PC-9 (cell line): ENCODE data around the gene HAAO. TPM values are rescaled to one million over a fixed set of nuclear protein-coding genes. Genes with fewer than 3 reads are reported as not detected.
"Not testable (repeated sequence)": the region's sequence is repeated elsewhere in the genome, so short reads cannot be mapped to it uniquely, and the experiment has no call there.

Experiments
- BruUV-seq: library from RNA; stranded (reverse); fragments of 400-500 nt; replicated peaks from 2 replicates; lab custom pipeline; 2021; lab: Mats Ljungman, UMichigan
- CTCF ChIA-PET: fragments of 300-600 bp; sonication (Branson Sonifier 250); formaldehyde crosslinking; loops from one replicate; lab custom pipeline; 2022; ENCODE audit warnings: antibody characterized with exemption; lab: Charles Lee
- POLR2A ChIA-PET: fragments of 300-600 bp; sonication (Branson Sonifier 250); formaldehyde crosslinking; loops from one replicate; lab custom pipeline; 2022; ENCODE audit warnings: antibody characterized with exemption; ENCODE audit not compliant: unreplicated experiment; lab: Charles Lee
- DNase-seq, 2 experiments: peaks; one replicate each; pipeline versions ENCODE4 v3.0.0 to v3.0.0-alpha.2; 2015 to 2022; ENCODE audit warnings: mixed read lengths in 1 of 2
- H2AFZ ChIP-seq: fragments of 200-600 bp; sonication (generic); 2 replicates; pipeline ENCODE4 v1.8.1; 2017; ENCODE audit warnings: antibody characterized with exemption
- H3F3A ChIP-seq: fragments of 200-600 bp; sonication (generic); 2 replicates; pipeline ENCODE4 v1.8.1; 2017; ENCODE audit warnings: antibody characterized with exemption, mild to moderate bottlenecking, low read depth; ENCODE audit not compliant: insufficient read depth
- H3K27ac ChIP-seq: fragments of 200-600 bp; sonication (generic); 2 replicates; pipeline ENCODE4 v1.6.1; 2016; ENCODE audit warnings: mixed run types
- H3K27me3 ChIP-seq: fragments of 200-600 bp; sonication (generic); 2 replicates; pipeline ENCODE4 v1.6.1; 2016; ENCODE audit warnings: low read depth, mixed run types; ENCODE audit not compliant: insufficient read depth
- H3K36me3 ChIP-seq: fragments of 200-600 bp; sonication (generic); 2 replicates; pipeline ENCODE4 v1.6.1; 2016; ENCODE audit warnings: low read depth, mixed run types
- H3K4me1 ChIP-seq: fragments of 200-600 bp; sonication (generic); replicated peaks from 2 replicates; pipeline ENCODE4 v1.6.1; 2016; ENCODE audit warnings: mixed run types; ENCODE audit not compliant: insufficient read depth
- H3K4me2 ChIP-seq: fragments of 200-600 bp; sonication (generic); 2 replicates; pipeline ENCODE4 v1.6.1; 2017; ENCODE audit warnings: mixed run types
- H3K4me3 ChIP-seq: fragments of 200-600 bp; sonication (generic); 2 replicates; pipeline ENCODE4 v1.6.1; 2016; ENCODE audit warnings: mixed run types
- H3K79me2 ChIP-seq: fragments of 200-600 bp; sonication (generic); 2 replicates; pipeline ENCODE4 v1.6.1; 2017; ENCODE audit warnings: low read depth, mixed run types
- H3K9me2 ChIP-seq: fragments of 200-600 bp; sonication (generic); 2 replicates; pipeline ENCODE4 v1.8.1; 2017; ENCODE audit warnings: mild to moderate bottlenecking; ENCODE audit not compliant: insufficient read depth
- H3K9me3 ChIP-seq: fragments of 200-600 bp; sonication (generic); 2 replicates; pipeline ENCODE4 v1.8.1; 2016; ENCODE audit warnings: low read depth; ENCODE audit not compliant: insufficient read depth
- H4K20me1 ChIP-seq: fragments of 200-600 bp; sonication (generic); 2 replicates; pipeline ENCODE4 v1.8.1; 2017; ENCODE audit not compliant: insufficient read depth
- EZH2 ChIP-seq: fragments of 200-600 bp; sonication (generic); IDR thresholded peaks from 2 replicates; pipeline ENCODE4 v1.8.0; 2017; ENCODE audit warnings: antibody characterized with exemption, low read depth
- intact Hi-C: fragments of 100-400 bp; cut with micrococcal nuclease; formaldehyde crosslinking; loops from one replicate; pipeline ENCODE4 v1.10.0; 2022; ENCODE audit not compliant: unreplicated experiment
- total RNA-seq: library from RNA; stranded (reverse); gene quantifications from 2 replicates; pipeline ENCODE4 v1.2.3, GENCODE V29; 2021
- TF ChIP-seq, protein P1 (sequence below): fragments of 200-600 bp; sonication (generic); conservative IDR thresholded peaks from 2 replicates; pipeline ENCODE4 v1.6.1; 2017; ENCODE audit warnings: mixed run types, antibody characterized with exemption, mild to moderate bottlenecking, moderate library complexity

HAAO gene
- total RNA-seq, 1 experiment from 2014 or later, result not detected

- peaks cover 15% of the 10 kb centered on the region; the same call in 1 of the 2 replicates for H3K9me3 ChIP-seq
- H4K20me1 ChIP-seq, result no peaks in the 10 kb centered on the region
- no peaks in the 10 kb centered on the region for H3K79me2 ChIP-seq
- no peaks in the 10 kb centered on the region for H3K4me1 ChIP-seq
- H3K27me3 ChIP-seq, result no peaks in the 10 kb centered on the region
- H3K4me2 ChIP-seq, result no peak overlapping the region
- no peak overlapping the region for H2AFZ ChIP-seq
- TF ChIP-seq EZH2, result no peak
- TF ChIP-seq, protein P1, sequence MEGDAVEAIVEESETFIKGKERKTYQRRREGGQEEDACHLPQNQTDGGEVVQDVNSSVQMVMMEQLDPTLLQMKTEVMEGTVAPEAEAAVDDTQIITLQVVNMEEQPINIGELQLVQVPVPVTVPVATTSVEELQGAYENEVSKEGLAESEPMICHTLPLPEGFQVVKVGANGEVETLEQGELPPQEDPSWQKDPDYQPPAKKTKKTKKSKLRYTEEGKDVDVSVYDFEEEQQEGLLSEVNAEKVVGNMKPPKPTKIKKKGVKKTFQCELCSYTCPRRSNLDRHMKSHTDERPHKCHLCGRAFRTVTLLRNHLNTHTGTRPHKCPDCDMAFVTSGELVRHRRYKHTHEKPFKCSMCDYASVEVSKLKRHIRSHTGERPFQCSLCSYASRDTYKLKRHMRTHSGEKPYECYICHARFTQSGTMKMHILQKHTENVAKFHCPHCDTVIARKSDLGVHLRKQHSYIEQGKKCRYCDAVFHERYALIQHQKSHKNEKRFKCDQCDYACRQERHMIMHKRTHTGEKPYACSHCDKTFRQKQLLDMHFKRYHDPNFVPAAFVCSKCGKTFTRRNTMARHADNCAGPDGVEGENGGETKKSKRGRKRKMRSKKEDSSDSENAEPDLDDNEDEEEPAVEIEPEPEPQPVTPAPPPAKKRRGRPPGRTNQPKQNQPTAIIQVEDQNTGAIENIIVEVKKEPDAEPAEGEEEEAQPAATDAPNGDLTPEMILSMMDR, result no peak
- intact Hi-C loops, result no loop called here
- CTCF ChIA-PET, result no interaction called here
- H3F3A ChIP-seq, result no peaks in the 10 kb centered on the region
- no peaks in the 10 kb centered on the region for H3K9me2 ChIP-seq
- no peak for DNase-seq
- POLR2A ChIA-PET, result no interaction called here
- no TSS peak for BruUV-seq
- H3K36me3 ChIP-seq, result peaks cover 21% of the 10 kb centered on the region; the same call in 1 of the 2 replicates
- H3K27ac ChIP-seq, result no peak overlapping the region
- no peak overlapping the region for H3K4me3 ChIP-seq
Measured at GRCh38 chr2:42733852-42734251, 58.5 kb downstream of the HAAO start.

- POLR2A ChIA-PET, result not testable (repeated sequence)
Measured at GRCh38 chr2:42731316-42731715, 61.1 kb downstream of the HAAO start.

GRCh38 chr2:42726680-42727079 lies 65.7 kb downstream of the HAAO start:
- H3K9me2 ChIP-seq, result no peaks in the 10 kb centered on the region
- H3K79me2 ChIP-seq, result no peaks in the 10 kb centered on the region
- no peak overlapping the region for H3K4me3 ChIP-seq
- H3K4me2 ChIP-seq, result no peak overlapping the region
- H3F3A ChIP-seq, result 0 out of 2 replicates have a peak, but pooled peaks cover 3% of the 10 kb centered on the region
- peaks cover 17% of the 10 kb centered on the region; the same call in 1 of the 2 replicates for H3K36me3 ChIP-seq
- intact Hi-C loops, result no loop called here
- H3K27me3 ChIP-seq, result no peaks in the 10 kb centered on the region
- no peaks in the 10 kb centered on the region for H3K9me3 ChIP-seq
- ChIA-PET POLR2A (no interaction called here), CTCF (no interaction called here)
- H2AFZ ChIP-seq, result no peak overlapping the region
- no peak for DNase-seq
- no peaks in the 10 kb centered on the region for H3K4me1 ChIP-seq
- H4K20me1 ChIP-seq, result no peaks in the 10 kb centered on the region
- no peak for TF ChIP-seq EZH2
- TF ChIP-seq, protein P1, result no peak
- no peak overlapping the region for H3K27ac ChIP-seq
- no TSS peak for BruUV-seq

More at GRCh38 chr2:42731316-42731715, 61.1 kb downstream of the HAAO start:
- H3K27me3 ChIP-seq, CTCF ChIA-PET, H3F3A ChIP-seq, H2AFZ ChIP-seq, H3K4me3 ChIP-seq, intact Hi-C loops, H3K79me2 ChIP-seq, H3K27ac ChIP-seq, BruUV-seq, H3K9me3 ChIP-seq, H3K4me2 ChIP-seq, H4K20me1 ChIP-seq, H3K4me1 ChIP-seq, DNase-seq, H3K9me2 ChIP-seq: not testable (repeated sequence)
- peaks cover 26% of the 10 kb centered on the region; the same call in 1 of the 2 replicates for H3K36me3 ChIP-seq

GRCh38 chr2:42725657-42726056 lies 66.7 kb downstream of the HAAO start:
- no peaks in the 10 kb centered on the region for H4K20me1 ChIP-seq
- ChIA-PET POLR2A (interaction anchor here (0.6 kb wide), 1 partner anchor 197 kb away, joined by 4 read pairs; no protein-coding TSS in a partner anchor), CTCF (no interaction called here)
- no TSS peak for BruUV-seq
- H3K9me2 ChIP-seq, result no peaks in the 10 kb centered on the region
- TF ChIP-seq, protein P1, result no peak
- TF ChIP-seq EZH2, result no peak
- no peaks in the 10 kb centered on the region for H3K4me1 ChIP-seq
- H3K79me2 ChIP-seq, result no peaks in the 10 kb centered on the region
- H3K27me3 ChIP-seq, result no peaks in the 10 kb centered on the region
- H3K36me3 ChIP-seq, result 0 out of 2 replicates have a peak, but pooled peaks cover 12% of the 10 kb centered on the region
- no peaks in the 10 kb centered on the region for H3K9me3 ChIP-seq
- no peak overlapping the region for H3K4me2 ChIP-seq
- 0 out of 2 replicates have a peak, but pooled peaks cover 3% of the 10 kb centered on the region for H3F3A ChIP-seq
- no peak overlapping the region for H2AFZ ChIP-seq
- no peak overlapping the region for H3K4me3 ChIP-seq
- no peak for DNase-seq
- intact Hi-C loops, result no loop called here
- H3K27ac ChIP-seq, result no peak overlapping the region
